Ishikawa (cell line): ENCODE measurements around the gene NOXA1.

Experiments
- CREB1 ChIP-seq: IDR thresholded peaks from 2 replicates; pipeline ENCODE4 v1.6.1; 2012; ENCODE audit warnings: low read depth
- FOXM1 ChIP-seq: IDR thresholded peaks from 2 replicates; pipeline ENCODE4 v1.6.1; 2012; ENCODE audit warnings: low read depth, borderline replicate concordance
- RAD21 ChIP-seq: IDR thresholded peaks from 2 replicates; pipeline ENCODE4 v1.6.1; 2012; ENCODE audit warnings: low read depth
- TEAD4 ChIP-seq: IDR thresholded peaks from 2 replicates; pipeline ENCODE4 v1.6.1; 2012
- TF ChIP-seq, protein P1 (sequence below): IDR thresholded peaks from 2 replicates; pipeline ENCODE4 v1.6.1; 2012; ENCODE audit warnings: low read depth, mild to moderate bottlenecking
- TF ChIP-seq, protein P2 (sequence below): IDR thresholded peaks from 2 replicates; pipeline ENCODE4 v1.6.1; 2012

DNA sequence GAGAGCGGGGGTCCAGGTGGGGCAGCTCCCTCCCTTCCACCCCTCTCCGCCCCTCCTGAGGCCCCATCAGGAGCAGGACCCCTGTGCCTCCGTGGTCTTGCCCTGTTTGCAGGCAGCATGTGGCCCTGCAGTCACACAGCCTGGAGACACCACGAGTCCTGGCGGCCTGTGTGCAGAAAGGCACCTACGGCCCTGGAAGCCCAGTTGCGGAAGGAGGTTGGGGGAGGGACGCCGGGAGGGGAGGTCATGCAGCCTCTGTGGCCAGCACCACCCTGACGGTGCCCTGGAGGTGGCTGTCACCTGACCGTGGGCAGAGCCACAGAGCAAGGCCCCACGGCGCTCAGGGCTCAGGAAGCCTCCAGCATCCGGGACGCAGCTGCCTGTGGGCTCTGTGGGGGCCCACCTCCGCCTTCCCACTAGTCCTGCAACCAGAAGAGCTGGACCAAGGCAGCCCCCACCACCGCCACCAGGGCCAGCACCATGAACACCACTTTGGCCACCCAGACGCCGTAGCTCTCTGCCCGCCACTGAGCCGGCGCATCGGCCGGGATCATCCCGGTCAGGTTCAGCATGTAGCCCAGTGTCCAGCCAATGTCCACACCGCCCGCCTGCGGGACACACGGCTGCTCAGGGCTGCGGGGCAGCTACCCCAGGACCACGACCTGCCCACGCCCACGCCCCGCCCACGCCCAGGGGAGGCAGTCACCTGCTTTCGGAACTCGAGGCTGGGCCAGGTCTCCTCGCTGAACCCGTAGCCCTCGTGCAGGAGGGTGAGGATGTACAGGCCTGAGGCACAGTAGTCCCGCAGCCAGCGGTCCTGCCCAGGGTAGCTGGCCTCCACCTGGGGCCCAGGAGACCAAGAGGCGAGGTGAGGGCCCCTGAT, 11.5 kb downstream of the NOXA1 start:
- TF ChIP-seq, protein P1, sequence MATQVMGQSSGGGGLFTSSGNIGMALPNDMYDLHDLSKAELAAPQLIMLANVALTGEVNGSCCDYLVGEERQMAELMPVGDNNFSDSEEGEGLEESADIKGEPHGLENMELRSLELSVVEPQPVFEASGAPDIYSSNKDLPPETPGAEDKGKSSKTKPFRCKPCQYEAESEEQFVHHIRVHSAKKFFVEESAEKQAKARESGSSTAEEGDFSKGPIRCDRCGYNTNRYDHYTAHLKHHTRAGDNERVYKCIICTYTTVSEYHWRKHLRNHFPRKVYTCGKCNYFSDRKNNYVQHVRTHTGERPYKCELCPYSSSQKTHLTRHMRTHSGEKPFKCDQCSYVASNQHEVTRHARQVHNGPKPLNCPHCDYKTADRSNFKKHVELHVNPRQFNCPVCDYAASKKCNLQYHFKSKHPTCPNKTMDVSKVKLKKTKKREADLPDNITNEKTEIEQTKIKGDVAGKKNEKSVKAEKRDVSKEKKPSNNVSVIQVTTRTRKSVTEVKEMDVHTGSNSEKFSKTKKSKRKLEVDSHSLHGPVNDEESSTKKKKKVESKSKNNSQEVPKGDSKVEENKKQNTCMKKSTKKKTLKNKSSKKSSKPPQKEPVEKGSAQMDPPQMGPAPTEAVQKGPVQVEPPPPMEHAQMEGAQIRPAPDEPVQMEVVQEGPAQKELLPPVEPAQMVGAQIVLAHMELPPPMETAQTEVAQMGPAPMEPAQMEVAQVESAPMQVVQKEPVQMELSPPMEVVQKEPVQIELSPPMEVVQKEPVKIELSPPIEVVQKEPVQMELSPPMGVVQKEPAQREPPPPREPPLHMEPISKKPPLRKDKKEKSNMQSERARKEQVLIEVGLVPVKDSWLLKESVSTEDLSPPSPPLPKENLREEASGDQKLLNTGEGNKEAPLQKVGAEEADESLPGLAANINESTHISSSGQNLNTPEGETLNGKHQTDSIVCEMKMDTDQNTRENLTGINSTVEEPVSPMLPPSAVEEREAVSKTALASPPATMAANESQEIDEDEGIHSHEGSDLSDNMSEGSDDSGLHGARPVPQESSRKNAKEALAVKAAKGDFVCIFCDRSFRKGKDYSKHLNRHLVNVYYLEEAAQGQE = no peak
- TF ChIP-seq TEAD4 (no peak), FOXM1 (no peak), RAD21 (no peak), CREB1 (no peak)
- TF ChIP-seq, protein P2, sequence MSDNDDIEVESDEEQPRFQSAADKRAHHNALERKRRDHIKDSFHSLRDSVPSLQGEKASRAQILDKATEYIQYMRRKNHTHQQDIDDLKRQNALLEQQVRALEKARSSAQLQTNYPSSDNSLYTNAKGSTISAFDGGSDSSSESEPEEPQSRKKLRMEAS = no peak
